MV-4-11 (cell line): ENCODE results near the gene ERMARD.
A peak's percentile ranks its signal among the peaks of the same experiment; 100 is the strongest.

Source experiments
- DNase-seq: peaks from one replicate; lab custom pipeline; 2025; lab: John Stamatoyannopoulos, UW

ERMARD gene

GRCh38 chr6:169783971-169784820 is 32.8 kb downstream of the ERMARD start:
- no peak for DNase-seq

- DNase-seq, result no peak
These were observed 33.5 kb downstream of the ERMARD start for GRCh38 chr6:169784821-169785340.

- no peak for DNase-seq
These were observed 34.1 kb downstream of the ERMARD start for GRCh38 chr6:169785566-169785965.

GRCh38 chr6:169786349-169786748 is 34.9 kb downstream of the ERMARD start:
- no peak for DNase-seq

DNA sequence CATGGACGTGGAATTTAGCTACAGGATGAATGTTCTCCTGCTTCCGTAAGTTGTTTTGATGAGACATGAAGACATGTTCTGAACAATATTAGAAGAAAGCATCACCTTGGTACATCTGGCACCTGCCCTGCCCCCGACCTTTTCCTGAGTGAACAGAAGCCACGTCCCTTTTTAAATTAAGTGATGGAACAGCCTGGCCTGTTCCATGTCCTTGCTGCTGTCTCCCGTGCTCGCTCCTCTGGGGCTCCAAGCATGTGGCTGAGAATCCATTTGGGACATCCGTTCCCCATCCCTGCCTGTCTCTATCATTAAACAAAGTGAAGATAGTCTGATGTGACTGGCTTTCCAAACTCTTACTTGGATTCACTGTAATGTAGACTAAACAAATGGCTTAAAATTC is 36.4 kb downstream of the ERMARD start:
- DNase-seq, result no peak

DNA sequence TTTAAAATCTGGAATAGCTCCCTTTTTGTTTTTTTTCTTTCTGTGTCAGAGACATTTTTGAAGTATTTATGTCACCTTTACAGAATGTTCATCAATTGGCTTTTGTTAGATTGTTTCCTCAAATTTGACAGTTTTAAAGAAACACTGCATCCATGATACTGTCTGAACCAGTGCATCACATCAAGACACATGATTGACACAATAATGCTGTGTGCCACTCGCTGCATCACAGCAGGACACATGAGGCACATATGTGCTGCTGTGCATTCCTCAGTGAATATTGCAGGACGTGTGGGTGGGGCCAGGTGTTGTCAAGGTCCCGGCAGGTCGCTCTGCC is 37.4 kb downstream of the ERMARD start:
- DNase-seq, result no peak

DNA sequence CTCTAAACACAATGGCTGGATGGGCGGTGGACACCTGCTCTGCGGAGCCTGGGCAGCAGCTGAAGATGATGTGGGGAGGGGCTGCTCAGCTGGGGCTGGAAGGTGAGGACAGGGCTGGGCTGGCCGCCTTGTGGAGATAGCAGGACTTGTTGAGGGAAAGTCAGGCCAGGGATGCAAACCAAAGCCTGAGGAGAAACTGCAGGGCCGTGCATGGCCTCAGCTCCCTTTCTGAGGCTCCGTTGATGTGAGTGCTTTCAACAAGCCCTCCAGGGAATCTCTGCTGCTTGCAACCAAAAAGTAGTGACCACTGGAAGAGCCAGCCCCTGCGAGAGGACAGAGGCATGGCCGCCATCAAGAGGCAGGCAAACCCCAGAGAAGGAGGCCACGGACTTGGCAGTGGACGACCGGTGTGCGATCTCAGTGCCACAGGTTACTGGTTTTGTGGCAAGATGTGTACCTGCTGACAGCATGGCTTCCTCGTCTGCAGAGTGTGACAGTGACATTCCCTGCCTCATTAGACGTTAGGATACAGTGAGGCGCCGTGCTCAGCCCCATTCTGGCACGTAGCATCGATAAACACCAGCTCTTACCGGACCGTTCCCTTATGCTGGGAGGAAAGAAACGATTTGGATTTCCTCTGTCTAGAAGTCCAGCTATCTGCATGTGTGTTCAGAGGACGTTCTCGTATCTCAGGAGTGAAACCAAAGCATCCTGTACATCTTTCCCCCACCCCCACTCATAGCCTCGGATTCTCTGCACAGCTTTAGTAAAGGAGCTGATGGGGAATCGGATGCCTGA is 37.9 kb downstream of the ERMARD start:
- DNase-seq, result no peak

DNA sequence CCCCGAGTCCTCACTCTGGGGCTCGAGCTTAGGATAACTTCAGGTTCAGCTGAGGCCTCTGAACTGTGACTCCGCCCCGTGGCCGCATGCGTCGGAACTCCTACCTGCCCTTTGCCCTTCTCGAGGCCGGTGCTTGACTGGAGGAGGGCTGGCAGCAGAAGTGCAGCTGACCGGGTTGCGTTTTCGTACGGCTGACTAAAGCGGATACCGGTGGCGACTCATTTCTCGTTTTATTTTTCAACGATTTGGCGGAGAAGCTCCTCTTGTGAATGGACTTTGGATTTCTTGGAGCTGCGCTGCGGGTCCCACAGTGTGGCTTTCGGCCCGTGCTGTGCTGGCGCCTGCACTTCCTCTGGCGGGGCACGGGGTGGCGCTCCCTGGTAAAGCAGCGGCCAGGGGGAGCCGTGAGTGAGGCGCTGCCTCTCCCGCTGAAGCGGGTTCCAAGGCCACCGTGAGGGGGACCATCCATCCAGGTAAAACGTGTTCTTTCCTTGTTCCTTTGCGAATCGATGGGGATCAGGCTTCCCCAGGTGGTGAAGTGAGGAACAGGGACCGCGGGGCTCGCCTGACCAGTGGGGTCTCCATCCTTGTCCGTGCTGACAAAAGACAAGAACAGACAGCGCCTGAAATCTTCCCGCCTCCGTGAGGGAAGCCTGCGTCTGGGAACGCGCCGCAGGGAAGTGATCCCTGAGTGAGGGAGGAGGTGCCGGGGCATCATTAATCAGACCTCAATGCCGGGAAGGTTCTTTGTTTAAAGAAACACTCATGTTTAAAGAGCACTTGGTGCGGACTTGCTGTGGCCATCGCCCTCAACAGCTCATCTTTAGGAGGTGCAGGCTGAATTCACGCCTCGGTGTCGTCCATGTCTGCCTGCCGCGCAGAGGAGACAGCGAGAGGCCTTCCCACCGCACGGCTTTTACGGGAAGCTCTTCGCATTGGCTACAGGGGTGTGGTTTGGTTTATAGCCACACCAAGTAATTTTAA is 38.8 kb downstream of the ERMARD start:
- peak; percentile 34 for DNase-seq

DNA sequence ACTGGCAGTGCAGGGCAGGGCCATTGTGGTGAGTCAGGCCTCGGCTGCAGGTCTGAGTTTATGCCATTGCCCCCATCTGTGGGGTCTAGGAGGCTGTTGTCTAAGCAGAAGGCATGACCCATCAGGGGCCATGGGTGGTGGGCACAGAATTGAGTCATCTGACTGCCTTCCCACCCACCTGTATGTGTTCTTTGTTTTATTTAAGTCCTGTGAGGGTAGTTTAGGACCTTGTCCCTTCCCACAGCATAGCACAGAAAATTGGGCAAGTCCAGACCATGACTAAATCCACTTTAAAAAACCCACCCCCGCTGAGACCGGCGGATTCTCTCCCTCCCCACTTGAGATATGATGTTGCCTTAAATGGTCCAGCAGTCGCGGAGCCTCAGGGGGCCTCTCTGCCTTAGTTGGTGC is 40.3 kb downstream of the ERMARD start:
- DNase-seq, result no peak

DNA sequence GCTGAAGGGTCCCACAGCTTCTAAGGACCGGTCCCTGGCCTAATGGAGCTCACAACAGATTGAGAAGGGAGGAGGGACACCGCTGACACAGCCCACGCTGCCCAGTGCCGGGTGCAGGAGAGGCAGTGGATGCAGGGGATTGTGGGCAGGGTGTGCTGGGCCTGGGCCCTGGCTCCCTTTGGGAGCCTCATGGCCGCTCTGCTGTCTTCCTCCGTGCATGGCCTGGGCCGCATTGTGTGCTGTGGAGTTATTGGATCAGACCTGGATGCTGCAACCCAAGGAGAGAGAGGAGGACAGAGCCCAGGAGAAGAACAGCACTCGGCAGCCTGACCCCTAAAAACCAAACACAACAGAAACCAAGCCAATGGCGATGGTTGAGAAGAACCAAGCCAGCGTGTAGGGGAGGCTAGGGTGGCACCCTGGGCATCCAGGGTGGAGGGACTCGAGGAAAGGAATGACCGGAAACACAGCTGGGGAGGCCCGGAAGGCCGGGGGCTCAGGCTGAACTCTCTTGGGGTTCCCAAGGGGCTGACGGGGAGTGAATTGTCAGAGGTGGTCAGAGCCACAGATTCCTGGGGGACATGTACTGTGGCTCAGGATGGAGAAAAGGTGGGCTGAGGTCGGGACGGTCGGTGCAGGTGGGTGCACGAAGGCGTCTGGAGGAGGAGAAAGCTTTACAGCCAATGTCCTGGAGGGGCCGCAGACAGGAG is 41.0 kb downstream of the ERMARD start:
- DNase-seq, result no peak

DNA sequence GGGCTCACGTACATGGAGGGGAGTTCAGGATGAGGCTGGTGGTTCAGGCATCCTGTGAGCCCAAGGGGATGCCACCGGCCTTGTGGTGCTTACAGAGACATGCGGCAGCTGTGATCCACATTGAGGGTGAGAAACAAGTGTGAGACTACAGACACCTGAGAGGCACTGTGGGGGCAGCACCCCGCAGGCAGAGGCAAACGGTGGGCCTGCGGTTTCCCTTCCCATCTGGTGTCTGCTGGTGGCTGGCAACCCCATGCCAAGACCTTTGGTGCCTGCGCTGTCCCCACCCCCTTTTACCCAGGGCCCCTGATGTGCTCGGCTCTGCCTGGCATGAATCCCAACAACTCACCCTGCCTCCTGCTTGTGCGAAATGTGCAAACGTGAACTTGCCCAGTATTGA is 42.0 kb downstream of the ERMARD start:
- no peak for DNase-seq

DNA sequence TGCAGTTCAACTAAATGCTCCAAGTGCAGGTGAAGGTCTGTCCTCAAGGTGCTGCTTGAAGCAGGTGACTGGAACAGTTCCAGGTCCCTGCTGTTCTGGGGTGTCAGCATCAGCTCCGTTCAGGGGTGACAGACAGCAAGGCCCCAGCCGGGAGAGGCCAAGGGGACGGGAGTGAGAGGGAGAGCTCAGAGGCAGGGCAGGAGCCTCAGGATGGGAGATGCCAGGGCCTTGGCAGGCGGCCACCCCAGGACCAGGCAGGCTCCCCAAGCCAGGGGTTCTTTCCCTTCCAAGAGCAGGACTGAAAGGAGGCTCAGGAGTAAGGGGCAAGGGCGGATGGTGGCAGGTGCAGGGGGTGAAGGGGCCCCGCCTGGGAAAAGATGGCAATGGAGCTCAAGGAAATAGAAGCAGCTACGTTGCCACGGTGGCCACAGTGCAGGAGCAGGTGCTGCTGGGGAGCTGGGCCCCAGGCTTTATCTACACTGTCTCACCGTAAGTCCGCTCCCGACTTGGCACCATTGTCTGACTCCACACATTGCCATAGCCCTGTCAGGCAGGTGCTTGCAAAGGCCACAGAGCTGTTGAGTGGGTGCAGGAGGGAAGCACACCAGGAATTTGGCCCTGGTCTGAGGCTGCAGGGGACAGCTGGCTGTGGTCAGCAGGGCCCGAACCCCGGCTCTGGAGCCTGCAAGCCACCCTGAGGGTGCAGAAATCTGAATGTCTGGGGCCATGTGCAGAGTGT is 43.1 kb downstream of the ERMARD start:
- no peak for DNase-seq

DNA sequence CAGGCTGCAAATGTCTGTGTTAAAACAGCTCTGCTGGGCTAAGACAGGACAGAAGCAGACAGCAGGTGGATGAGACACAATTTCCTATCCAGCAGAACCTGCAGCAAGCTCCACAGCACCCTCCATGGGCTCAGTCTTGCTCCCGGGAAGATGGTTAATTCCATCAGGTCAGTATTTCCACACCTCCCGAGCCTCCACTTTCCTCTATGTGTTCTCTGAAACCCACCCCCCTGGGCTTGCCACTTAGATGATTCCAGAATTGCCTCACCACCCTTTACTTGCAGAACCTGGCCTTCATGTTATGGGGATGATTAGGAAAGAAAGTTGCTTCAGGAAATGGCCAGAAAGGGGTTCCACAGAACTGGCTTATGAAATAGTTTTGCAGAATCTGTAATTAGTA is 43.8 kb downstream of the ERMARD start:
- no peak for DNase-seq

DNA sequence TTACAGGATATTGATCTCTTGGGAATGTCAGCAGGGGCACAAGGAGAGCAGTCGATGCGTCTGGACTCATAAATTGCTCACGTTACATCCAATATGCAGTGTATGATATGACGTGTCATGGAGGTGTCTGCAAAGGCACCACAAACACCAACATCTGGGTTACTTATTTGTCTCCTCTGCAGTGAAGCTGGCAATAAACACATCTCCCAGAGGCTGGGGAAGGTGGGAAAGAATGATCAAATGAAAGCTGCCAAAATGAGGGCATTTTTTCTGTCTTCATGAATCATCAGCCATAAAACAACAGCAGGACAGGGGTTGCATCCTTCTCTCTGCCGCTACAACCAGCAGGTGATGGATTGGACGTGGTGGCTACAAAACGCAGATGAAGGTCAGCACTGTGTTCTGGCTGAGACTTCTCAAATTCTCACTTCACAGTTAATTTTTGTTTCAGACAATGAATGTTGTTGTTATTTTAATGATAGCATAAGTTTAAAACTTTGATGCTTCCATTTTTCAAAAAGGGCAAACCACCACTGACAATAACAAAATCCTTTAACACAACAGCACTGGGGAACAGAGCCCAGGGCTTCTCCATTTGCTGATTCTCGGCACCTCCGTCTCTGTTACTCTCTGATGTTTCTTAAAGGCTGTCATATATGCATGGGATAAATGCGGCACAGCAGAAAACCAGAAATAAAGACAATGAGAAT is 47.5 kb downstream of the ERMARD start:
- no peak for DNase-seq

DNA sequence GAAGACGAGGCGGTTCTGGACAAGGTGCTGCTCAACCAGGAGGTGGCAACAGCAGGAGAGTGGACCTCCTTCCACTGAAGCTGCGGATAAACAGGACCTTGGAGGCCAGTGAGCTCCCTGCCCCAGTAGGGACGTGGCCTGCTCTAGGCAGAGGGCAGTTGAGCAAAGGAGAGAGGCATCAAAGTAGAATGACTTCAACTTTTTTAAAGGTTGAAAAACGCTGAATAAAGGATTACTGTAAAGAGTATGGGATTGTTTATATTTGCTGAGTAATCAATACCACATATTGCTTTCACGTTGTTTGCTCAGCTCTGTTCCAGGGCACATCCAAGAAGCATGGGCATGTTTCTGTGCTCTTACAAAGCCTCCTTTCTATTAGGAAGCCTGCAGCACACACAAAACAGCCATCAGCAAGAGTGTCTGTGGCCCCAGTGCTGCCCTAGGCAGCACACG is 48.1 kb downstream of the ERMARD start:
- no peak for DNase-seq

- no peak for DNase-seq
These were observed 48.8 kb downstream of the ERMARD start for GRCh38 chr6:169800116-169800667.

GRCh38 chr6:169800668-169801395 is 49.4 kb downstream of the ERMARD start:
- DNase-seq, result peak; percentile 59

DNA sequence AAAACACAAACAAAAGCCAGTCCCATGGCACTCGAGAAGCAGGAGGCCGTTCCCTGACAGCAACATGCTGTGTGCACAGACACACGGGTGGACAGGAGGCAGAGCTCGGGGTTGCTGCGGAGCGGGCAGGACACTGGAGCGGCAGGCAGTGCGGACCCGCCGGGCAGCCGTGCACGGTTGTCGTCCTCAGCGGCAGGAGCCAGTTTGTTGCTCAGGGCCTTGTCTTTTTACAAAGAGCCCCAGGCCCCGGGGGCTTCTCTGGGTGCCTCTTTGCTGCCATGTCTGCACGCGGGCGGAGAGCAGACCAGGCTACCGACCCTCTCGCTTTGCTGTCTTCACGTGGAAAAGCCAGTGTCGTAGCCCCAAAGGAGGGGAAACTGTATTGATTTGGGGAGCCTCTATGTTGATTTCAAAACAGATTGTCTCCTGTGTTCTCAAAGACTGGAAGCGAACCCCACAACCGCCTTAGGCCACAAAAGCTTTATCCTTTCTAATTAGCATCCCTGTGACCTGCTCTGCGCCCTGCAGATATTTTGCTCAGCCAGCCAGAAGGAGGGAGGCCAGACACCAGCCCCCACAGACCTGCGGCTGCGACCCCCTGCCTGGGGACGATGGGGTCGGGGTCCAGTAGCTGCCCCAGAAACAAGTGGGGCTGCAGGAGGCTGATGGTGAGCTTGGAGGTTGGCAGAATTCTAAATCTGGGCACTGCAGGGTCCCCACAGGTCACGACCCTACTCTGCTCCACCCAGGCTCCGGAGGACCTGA is 50.2 kb downstream of the ERMARD start:
- DNase-seq, result no peak
